Measurements from ENCODE around the gene SLC39A10.

SLC39A10 gene

GRCh38 chr2:195666113-195666712, 9.2 kb downstream of the SLC39A10 start:
- TF ChIP-seq JUND (IDR thresholded peaks at IDR 0.05; ENCODE audit: low read depth) = no peak
- DNase-seq (ENCODE audit: low read depth in 1 of 2, low spot score in 1 of 2) = no peak
- in situ Hi-C loops (cut with HindIII; ENCODE audit: low pct_unique_long_range_greater_than_20kb, low sequenced_read_pairs) = no loop called here

- no peak for DNase-seq (ENCODE audit: low read depth in 1 of 2, low spot score in 1 of 2)
- in situ Hi-C loops (cut with HindIII; ENCODE audit: low pct_unique_long_range_greater_than_20kb, low sequenced_read_pairs) = no loop called here
- TF ChIP-seq JUND (IDR thresholded peaks at IDR 0.05; ENCODE audit: low read depth) = no peak
These were observed 10.9 kb downstream of the SLC39A10 start for GRCh38 chr2:195667974-195668373.

GRCh38 chr2:195670191-195670590, 13.2 kb downstream of the SLC39A10 start:
- TF ChIP-seq JUND (IDR thresholded peaks at IDR 0.05; ENCODE audit: low read depth) = no peak
- DNase-seq (ENCODE audit: low read depth in 1 of 2, low spot score in 1 of 2) = no peak
- in situ Hi-C loops (cut with HindIII; ENCODE audit: low pct_unique_long_range_greater_than_20kb, low sequenced_read_pairs) = no loop called here

GRCh38 chr2:195671563-195671962, 14.5 kb downstream of the SLC39A10 start:
- DNase-seq (ENCODE audit: low read depth in 1 of 2, low spot score in 1 of 2) = no peak
- in situ Hi-C loops (cut with HindIII; ENCODE audit: low pct_unique_long_range_greater_than_20kb, low sequenced_read_pairs) = no loop called here
- TF ChIP-seq JUND (IDR thresholded peaks at IDR 0.05; ENCODE audit: low read depth) = no peak

GRCh38 chr2:195672674-195673073, 15.6 kb downstream of the SLC39A10 start:
- no peak for DNase-seq (ENCODE audit: low read depth in 1 of 2, low spot score in 1 of 2)
- in situ Hi-C loops (cut with HindIII; ENCODE audit: low pct_unique_long_range_greater_than_20kb, low sequenced_read_pairs) = no loop called here
- no peak for TF ChIP-seq JUND (IDR thresholded peaks at IDR 0.05; ENCODE audit: low read depth)

- no peak for DNase-seq (ENCODE audit: low read depth in 1 of 2, low spot score in 1 of 2)
- in situ Hi-C loops (cut with HindIII; ENCODE audit: low pct_unique_long_range_greater_than_20kb, low sequenced_read_pairs) = no loop called here
- no peak for TF ChIP-seq JUND (IDR thresholded peaks at IDR 0.05; ENCODE audit: low read depth)
These were observed 17.6 kb downstream of the SLC39A10 start for GRCh38 chr2:195674491-195675221.

- TF ChIP-seq JUND (IDR thresholded peaks at IDR 0.05; ENCODE audit: low read depth) = no peak
- in situ Hi-C loops (cut with HindIII; ENCODE audit: low pct_unique_long_range_greater_than_20kb, low sequenced_read_pairs) = no loop called here
- no peak for DNase-seq (ENCODE audit: low read depth in 1 of 2, low spot score in 1 of 2)
These were observed 18.9 kb downstream of the SLC39A10 start for GRCh38 chr2:195675783-195676427.

- TF ChIP-seq JUND (IDR thresholded peaks at IDR 0.05; ENCODE audit: low read depth) = no peak
- in situ Hi-C loops (cut with HindIII; ENCODE audit: low pct_unique_long_range_greater_than_20kb, low sequenced_read_pairs) = no loop called here
- no peak for DNase-seq (ENCODE audit: low read depth in 1 of 2, low spot score in 1 of 2)
These were observed 20.3 kb downstream of the SLC39A10 start for GRCh38 chr2:195677290-195677689.

- DNase-seq (ENCODE audit: low read depth in 1 of 2, low spot score in 1 of 2) = no peak
- TF ChIP-seq JUND (IDR thresholded peaks at IDR 0.05; ENCODE audit: low read depth) = no peak
- in situ Hi-C loops (cut with HindIII; ENCODE audit: low pct_unique_long_range_greater_than_20kb, low sequenced_read_pairs) = no loop called here
These were observed 20.9 kb downstream of the SLC39A10 start for GRCh38 chr2:195677884-195678283.

GRCh38 chr2:195682077-195682476, 25.1 kb downstream of the SLC39A10 start:
- in situ Hi-C loops (cut with HindIII; ENCODE audit: low pct_unique_long_range_greater_than_20kb, low sequenced_read_pairs) = no loop called here
- no peak for DNase-seq (ENCODE audit: low read depth in 1 of 2, low spot score in 1 of 2)
- no peak for TF ChIP-seq JUND (IDR thresholded peaks at IDR 0.05; ENCODE audit: low read depth)

- TF ChIP-seq JUND (IDR thresholded peaks at IDR 0.05; ENCODE audit: low read depth) = no peak
- no peak for DNase-seq (ENCODE audit: low read depth in 1 of 2, low spot score in 1 of 2)
- in situ Hi-C loops (cut with HindIII; ENCODE audit: low pct_unique_long_range_greater_than_20kb, low sequenced_read_pairs) = no loop called here
These were observed 26.1 kb downstream of the SLC39A10 start for GRCh38 chr2:195683174-195683573.

GRCh38 chr2:195686564-195686963, 29.5 kb downstream of the SLC39A10 start:
- TF ChIP-seq JUND (IDR thresholded peaks at IDR 0.05; ENCODE audit: low read depth) = no peak
- in situ Hi-C loops (cut with HindIII; ENCODE audit: low pct_unique_long_range_greater_than_20kb, low sequenced_read_pairs) = no loop called here

More at GRCh38 chr2:195686564-195686963, 29.5 kb downstream of the SLC39A10 start:
- DNase-seq (ENCODE audit: low read depth in 1 of 2, low spot score in 1 of 2) = no peak
